ENCODE data around the gene OR1B1.
"Not testable (repeated sequence)": the region's sequence is repeated elsewhere in the genome, so short reads cannot be mapped to it uniquely, and the experiment has no call there.

OR1B1 gene

GRCh38 chr9:122657527-122657926 lies at the start of gene OR1B1:
Gene OR1B1, minus strand, starts transcription at chr9:122657627.
- in situ Hi-C loops (cut with MboI; ENCODE audit: low sequenced_read_pairs), result no loop called here

- in situ Hi-C loops (cut with MboI; ENCODE audit: low sequenced_read_pairs), result no loop called here
Measured at GRCh38 chr9:122695696-122696095, 38.3 kb upstream of the OR1B1 start.

DNA sequence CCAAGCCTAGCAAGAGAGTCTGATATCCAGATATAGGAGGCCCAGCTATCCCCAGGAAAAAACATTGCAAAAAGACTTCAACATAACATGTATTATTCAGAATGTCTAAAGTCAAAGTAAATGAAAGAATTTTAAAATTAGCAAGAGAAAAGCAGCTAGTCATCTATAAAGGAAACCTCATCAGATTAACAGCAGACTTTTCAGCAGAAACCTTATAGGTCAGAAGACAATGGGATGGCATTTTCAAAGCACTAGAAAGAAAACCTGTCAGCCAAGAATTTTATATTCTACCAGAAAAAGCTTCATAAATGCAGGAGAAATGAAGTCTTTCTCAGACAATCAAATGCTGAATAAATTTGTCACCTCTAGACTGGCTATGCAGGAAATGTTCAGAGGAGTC lies 27.4 kb upstream of the OR1B1 start:
- in situ Hi-C loops (cut with MboI; ENCODE audit: low sequenced_read_pairs), result no loop called here

GRCh38 chr9:122672481-122672880 lies 15.1 kb upstream of the OR1B1 start:
- in situ Hi-C loops (cut with MboI; ENCODE audit: low sequenced_read_pairs), result no loop called here

DNA sequence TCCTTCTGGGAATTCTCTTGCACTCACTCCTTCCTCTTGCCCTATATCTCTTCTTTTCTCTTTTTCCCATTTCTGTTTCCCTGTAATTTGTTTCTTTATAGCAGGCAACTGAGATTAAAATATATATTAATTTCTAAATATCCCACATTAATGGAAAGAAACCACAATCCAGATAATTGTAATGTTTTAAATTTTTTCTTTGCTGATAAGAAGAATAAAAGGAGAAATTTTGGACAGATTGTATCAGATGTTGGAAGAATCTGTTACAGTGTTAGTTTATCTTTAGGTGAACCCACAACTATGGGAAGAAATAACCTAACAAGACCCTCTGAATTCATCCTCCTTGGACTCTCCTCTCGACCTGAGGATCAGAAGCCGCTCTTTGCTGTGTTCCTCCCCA lies 4.0 kb upstream of the OR1B1 start, which contains the start of gene OR1L1:
TSS of gene OR1L1 (plus strand) at position 301 of the 400 bp plus-strand sequence. CDS start at position 301, 0 bp downstream.
- in situ Hi-C loops (cut with MboI; ENCODE audit: low sequenced_read_pairs), result no loop called here

DNA sequence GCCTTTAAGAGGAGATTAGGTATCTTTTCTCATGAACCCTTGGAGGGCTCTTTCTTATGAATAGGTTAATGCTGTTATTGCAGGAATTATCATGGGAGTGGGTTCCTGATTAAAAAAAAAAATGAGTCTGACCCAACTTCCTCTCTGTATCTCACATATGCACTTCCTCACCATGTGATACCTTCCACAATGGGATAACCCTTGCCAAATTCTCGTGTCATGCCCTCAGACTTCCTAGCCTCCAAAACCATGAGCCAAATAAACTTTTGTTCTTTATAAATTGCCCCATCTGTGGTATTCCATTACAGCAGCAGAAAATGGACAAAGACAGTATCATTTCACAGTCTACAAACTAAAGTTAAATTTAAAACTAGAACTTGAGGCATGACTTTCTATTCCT lies 1.0 kb downstream of the OR1B1 start:
- in situ Hi-C loops (cut with MboI; ENCODE audit: low sequenced_read_pairs), result no loop called here

DNA sequence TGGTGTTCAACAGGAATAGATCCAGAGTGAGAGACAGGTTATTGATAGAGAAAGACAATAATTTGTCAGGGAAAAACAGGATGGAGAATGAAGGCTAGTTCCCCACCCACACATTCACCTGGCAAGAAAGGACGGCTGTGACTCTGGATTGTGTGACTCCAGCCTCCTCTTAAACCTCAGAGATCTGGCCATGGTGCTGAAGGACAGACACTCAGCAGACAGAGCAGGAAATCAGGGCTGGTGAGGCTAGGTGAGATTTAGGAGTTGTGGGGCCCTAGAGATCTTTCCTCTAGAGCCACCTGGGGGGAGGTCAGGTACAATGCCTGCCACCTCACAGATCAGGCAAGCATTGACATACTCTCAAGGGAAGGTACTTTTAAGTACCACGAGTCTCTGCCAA lies 15.2 kb downstream of the OR1B1 start:
- in situ Hi-C loops (cut with MboI; ENCODE audit: low sequenced_read_pairs), result no loop called here

DNA sequence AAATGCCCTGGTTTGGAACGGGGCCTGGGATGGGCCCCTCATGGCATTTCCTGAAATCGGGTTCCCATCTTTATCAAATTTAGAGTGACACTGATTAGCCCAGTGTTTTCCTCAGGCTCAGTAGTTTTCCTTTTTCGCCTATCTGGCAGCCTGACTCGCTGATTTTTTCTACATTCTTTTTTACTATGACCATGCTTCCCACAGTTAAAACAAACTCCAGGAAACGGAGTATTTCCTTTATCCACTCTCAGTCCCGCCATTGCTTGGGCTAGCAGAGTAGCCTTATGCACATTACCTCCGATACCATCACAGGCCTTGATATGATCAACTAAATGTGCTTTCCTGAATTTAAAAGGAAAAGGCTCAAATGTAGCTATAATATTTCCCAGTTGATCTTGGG lies 37.4 kb downstream of the OR1B1 start:
- in situ Hi-C loops (cut with MboI; ENCODE audit: low sequenced_read_pairs), result no loop called here

DNA sequence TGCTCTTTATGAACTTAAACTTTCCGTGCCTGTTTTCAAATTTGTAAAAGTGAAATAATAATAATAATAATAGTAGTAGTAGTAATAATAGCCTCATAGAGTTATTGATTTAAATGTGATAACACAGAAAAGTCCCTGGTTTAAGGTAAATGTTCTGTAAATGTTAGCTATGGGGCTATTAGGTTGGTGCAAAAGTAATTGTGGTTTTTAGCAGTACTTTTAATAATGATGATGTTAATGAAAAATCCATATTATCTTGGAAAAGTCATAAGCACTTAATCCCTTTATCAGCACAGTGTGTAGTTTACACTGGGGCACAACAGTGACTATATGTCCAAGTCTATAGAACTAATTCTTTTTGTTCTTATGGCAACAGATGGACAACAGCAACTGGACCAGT lies 43.1 kb downstream of the OR1B1 start, which contains the start of gene OR1Q1:
TSS of gene OR1Q1 (plus strand) at position 377 of the 400 bp plus-strand sequence. CDS start at position 377, 0 bp downstream.
- in situ Hi-C loops (cut with MboI; ENCODE audit: low sequenced_read_pairs), result no loop called here

DNA sequence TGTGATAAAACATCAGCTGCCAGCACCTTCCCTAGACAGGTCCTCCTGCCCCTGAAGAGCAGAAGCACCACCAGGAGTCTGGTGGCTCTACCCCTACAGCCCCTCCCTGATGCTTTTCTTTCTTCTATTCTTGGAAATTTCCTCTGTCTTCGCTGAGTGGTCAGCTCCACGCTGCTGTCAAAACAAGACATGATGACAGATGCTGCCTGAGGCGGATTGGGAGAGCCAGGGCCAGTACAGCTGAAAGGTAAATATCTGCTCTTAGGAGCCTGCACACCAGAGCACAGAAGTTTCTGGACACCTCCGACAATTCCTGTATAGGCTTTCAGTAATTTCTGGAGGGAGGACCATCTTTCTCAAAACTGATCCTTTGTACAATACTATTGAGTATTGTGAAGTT lies 47.6 kb downstream of the OR1B1 start:
- in situ Hi-C loops (cut with MboI; ENCODE audit: low sequenced_read_pairs), result no loop called here

DNA sequence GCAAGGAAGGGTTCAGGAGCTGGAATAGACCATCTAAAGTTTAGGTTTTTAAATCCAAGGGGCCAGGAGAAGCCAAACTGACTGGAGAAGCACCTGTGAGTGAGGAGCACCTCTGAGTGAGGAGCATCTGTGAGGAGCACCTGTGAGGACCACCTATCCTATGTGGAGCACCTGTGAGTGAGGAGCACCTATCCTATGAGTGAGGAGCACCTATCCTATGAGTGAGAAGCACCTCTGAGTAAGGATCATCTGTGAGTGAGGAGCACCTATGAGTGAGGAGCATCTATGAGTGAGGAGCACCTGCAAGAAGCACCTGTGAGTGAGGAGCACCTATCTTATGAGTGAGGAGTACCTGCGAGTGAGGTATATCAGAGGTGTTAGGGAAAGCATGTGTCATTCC lies 50.8 kb downstream of the OR1B1 start:
- in situ Hi-C loops (cut with MboI; ENCODE audit: low sequenced_read_pairs), result no loop called here

DNA sequence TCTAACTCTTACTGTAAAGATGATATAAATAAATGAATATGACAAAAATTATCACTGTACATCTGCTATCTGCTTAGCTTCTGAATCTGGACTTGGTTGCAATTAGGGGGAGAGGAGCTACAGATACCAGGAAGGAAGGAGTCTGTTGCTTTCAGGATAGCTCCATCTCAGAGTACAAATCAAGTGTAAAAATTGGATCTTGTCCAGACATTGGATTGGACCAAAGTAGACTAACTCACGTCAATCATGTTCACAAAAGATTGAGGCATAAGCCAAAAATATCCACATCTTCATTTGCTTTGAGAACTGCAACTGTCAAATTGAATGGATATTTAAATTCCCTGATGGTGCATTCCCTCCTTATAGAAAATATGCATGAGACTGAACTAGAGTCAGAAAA lies 51.7 kb downstream of the OR1B1 start:
- in situ Hi-C loops (cut with MboI; ENCODE audit: low sequenced_read_pairs), result no loop called here

GRCh38 chr9:122583284-122583683 lies 74.1 kb downstream of the OR1B1 start, which contains the start of gene OR1L8:
Gene OR1L8, minus strand, starts transcription at chr9:122583384. Its CDS starts 14,907 bp downstream, at chr9:122568477.
- in situ Hi-C loops (cut with MboI; ENCODE audit: low sequenced_read_pairs), result not testable (repeated sequence)

DNA sequence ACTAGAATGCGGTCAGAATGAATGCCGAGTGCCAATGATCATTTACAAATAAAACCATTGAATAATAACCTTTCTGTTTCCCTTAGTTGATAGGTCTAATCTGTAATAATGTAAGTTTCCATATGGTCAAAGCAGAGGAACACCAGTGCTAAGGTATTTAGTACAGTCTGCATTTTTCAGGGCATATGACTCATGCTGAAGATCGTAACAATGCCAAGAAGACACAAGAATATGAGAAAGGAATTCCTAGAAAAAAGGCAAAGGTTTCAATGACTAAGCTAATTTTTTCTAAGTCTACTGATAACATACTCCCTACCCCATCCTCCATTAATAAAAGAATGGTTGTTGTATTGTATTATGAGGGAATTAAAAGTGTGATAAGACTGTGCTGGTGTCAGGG lies 77.1 kb downstream of the OR1B1 start:
- in situ Hi-C loops (cut with MboI; ENCODE audit: low sequenced_read_pairs), result no loop called here

DNA sequence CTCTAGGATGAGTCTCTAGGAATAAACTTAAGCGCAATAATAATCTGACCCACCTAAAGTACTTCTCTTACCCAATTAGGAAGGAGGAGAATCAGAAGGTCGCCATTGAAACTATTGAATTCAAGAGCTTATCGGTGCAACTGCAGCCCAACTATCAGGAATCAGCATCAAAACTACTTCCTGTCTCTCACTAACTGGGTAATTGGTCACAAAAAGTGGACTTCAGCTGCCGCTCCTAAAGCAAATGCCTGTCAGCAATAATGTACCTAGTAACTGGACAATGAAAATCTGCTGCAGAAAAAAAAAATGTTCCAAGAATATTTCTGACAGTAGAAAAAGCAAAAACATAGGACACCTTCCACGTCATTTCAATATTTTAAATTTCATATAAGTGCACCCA lies 77.6 kb downstream of the OR1B1 start:
- in situ Hi-C loops (cut with MboI; ENCODE audit: low sequenced_read_pairs), result no loop called here
